ENCODE measurements around the gene IVNS1ABP. TPM values are rescaled to one million over a fixed set of nuclear protein-coding genes. Genes with fewer than 3 reads are reported as not detected.
A peak's percentile ranks its signal among the peaks of the same experiment; 100 is the strongest.

The IVNS1ABP gene
- total and polyA plus RNA-seq, 2 donors (not counting 1 experiment from before 2014, with no cell fraction given): 17.8 to 23.8 TPM

DNA sequence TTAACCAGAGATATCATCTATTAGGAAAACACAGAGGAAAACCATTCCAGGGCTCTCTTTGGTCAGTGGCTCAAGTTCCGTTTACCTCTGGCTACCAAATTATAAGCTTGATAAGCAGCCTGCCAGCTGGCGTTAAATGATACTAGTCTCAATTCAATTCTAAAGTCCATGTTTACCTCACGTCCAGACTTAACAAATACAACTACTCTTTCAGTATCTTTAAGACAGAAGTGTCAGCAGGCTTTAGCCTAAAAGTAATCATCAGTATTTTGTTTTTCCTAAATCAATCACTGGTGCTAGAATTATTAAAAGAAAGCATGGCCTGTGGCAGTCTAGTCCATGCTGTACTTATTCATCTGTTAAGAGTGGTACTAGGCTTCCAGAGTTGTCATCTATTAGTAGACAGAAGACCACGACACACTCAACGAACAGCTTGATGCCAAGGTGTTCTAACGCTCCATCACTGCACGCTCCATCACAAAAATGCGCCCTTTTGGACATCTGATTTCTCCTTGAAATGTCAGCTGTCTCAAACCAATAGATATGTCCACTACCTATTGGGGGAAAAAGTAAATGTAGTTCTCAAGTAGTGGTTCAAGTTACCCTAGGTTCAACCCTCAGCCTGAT lies 1.5 kb downstream of the IVNS1ABP start:
- Histone ChIP-seq H3K4me1 (ENCODE audit: control insufficient read depth, extremely low read depth, insufficient read depth, low read length) (peaks cover 2% of the 10 kb centered on the region), H3K36me3 (ENCODE audit: control insufficient read depth, insufficient read depth, low read length) (no peaks in the 10 kb centered on the region), H3K27me3 (ENCODE audit: control insufficient read depth, insufficient read depth, low read length) (no peaks in the 10 kb centered on the region), H3K27ac (ENCODE audit: insufficient read depth, low read length) (peak overlapping the region; percentile 96), H3K9ac (ENCODE audit: insufficient read depth, low read length) (peak overlapping the region; percentile 96), H3K4me3 (replicated peaks in 1 of 4; ENCODE audit: control extremely low read depth in 1 of 4, insufficient read depth in 1 of 4, low read depth in 3 of 4, low read length in 4 of 4) (peak overlapping the region; percentile 79 to 94 (median 91)), H3K79me2 (ENCODE audit: control insufficient read depth, insufficient read depth, low read length) (peaks cover 59% of the 10 kb centered on the region), H4K20me1 (ENCODE audit: control insufficient read depth, extremely low read depth, insufficient read depth, low read length) (no peaks in the 10 kb centered on the region), H2AFZ (ENCODE audit: low read length) (peak overlapping the region; percentile 51), H3K4me2 (ENCODE audit: extremely low read depth, insufficient read depth, low read length) (peak overlapping the region; percentile 93), H3K9me3 (ENCODE audit: control insufficient read depth, insufficient read depth, low read depth, low read length) (no peaks in the 10 kb centered on the region)
- no peak for TF ChIP-seq EZH2 (IDR thresholded peaks at IDR 0.05; ENCODE audit: low read length, missing control alignments)
- TF ChIP-seq, protein P1, sequence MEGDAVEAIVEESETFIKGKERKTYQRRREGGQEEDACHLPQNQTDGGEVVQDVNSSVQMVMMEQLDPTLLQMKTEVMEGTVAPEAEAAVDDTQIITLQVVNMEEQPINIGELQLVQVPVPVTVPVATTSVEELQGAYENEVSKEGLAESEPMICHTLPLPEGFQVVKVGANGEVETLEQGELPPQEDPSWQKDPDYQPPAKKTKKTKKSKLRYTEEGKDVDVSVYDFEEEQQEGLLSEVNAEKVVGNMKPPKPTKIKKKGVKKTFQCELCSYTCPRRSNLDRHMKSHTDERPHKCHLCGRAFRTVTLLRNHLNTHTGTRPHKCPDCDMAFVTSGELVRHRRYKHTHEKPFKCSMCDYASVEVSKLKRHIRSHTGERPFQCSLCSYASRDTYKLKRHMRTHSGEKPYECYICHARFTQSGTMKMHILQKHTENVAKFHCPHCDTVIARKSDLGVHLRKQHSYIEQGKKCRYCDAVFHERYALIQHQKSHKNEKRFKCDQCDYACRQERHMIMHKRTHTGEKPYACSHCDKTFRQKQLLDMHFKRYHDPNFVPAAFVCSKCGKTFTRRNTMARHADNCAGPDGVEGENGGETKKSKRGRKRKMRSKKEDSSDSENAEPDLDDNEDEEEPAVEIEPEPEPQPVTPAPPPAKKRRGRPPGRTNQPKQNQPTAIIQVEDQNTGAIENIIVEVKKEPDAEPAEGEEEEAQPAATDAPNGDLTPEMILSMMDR (conservative IDR thresholded peaks at IDR 0.05 in 1 of 2, IDR thresholded peaks at IDR 0.05 in 1 of 2; ENCODE audit: low read depth in 1 of 2, low read length in 2 of 2): no peak
- peak in 1 of 2 donors; percentile 23 for DNase-seq (ENCODE audit: low read depth in 2 of 2)

GRCh38 chr1:185314411-185314810 lies 2.6 kb downstream of the IVNS1ABP start:
- no peak for TF ChIP-seq EZH2 (IDR thresholded peaks at IDR 0.05; ENCODE audit: low read length, missing control alignments)
- TF ChIP-seq, protein P1 (conservative IDR thresholded peaks at IDR 0.05 in 1 of 2, IDR thresholded peaks at IDR 0.05 in 1 of 2; ENCODE audit: low read depth in 1 of 2, low read length in 2 of 2): no peak
- Histone ChIP-seq H3K27ac (ENCODE audit: insufficient read depth, low read length) (no peak overlapping the region), H3K4me1 (ENCODE audit: control insufficient read depth, extremely low read depth, insufficient read depth, low read length) (peaks cover 2% of the 10 kb centered on the region), H3K36me3 (ENCODE audit: control insufficient read depth, insufficient read depth, low read length) (no peaks in the 10 kb centered on the region), H3K9me3 (ENCODE audit: control insufficient read depth, insufficient read depth, low read depth, low read length) (no peaks in the 10 kb centered on the region), H3K4me2 (ENCODE audit: extremely low read depth, insufficient read depth, low read length) (peak overlapping the region; percentile 93), H3K4me3 (replicated peaks in 1 of 4; ENCODE audit: control extremely low read depth in 1 of 4, insufficient read depth in 1 of 4, low read depth in 3 of 4, low read length in 4 of 4) (peak overlapping the region in 3 of 4 experiments; percentile 6 to 92 (median 79)), H2AFZ (ENCODE audit: low read length) (no peak overlapping the region), H4K20me1 (ENCODE audit: control insufficient read depth, extremely low read depth, insufficient read depth, low read length) (no peaks in the 10 kb centered on the region), H3K9ac (ENCODE audit: insufficient read depth, low read length) (no peak overlapping the region), H3K27me3 (ENCODE audit: control insufficient read depth, insufficient read depth, low read length) (no peaks in the 10 kb centered on the region), H3K79me2 (ENCODE audit: control insufficient read depth, insufficient read depth, low read length) (peaks cover 61% of the 10 kb centered on the region)
- no peak for DNase-seq (ENCODE audit: low read depth in 2 of 2)

DNA sequence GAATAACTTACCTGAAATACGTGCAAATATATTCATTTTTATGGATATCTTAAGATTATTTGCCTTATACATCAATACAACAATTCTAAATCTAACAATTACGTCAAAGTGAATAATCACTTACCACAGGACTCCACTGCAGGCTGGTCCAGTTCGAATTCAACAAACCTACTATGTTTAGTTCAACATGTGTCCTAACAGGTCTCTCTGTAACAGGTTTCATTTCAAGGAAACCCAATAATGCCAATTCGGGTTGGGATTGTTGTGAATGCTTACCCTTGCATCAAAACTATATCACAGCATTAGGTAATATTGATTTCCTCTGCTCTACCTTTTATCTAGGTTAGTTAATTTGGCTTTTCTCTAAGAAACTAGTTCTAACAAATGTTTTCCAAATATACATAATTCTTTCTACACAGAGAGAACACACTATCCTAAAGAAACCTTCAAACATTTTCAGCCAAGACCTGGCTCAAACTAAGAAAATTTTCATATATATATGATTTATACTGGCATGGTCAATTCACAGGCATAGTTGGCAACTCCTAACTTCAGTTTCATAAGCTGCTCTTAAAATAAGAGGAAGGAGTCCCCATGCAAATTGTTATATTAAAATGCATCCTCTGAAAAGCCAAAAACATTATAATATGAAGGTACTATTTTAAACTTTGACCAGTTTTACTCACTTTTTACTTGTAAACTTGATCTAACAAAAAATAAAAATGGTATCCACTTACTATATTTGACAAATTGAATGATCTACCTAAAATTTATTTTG lies 4.5 kb downstream of the IVNS1ABP start:
- no peak for DNase-seq (ENCODE audit: low read depth in 2 of 2)
- Histone ChIP-seq H3K9ac (ENCODE audit: insufficient read depth, low read length) (no peak overlapping the region), H3K79me2 (ENCODE audit: control insufficient read depth, insufficient read depth, low read length) (peaks cover 61% of the 10 kb centered on the region), H3K4me3 (replicated peaks in 1 of 4; ENCODE audit: control extremely low read depth in 1 of 4, insufficient read depth in 1 of 4, low read depth in 3 of 4, low read length in 4 of 4) (no peak overlapping the region), H2AFZ (ENCODE audit: low read length) (no peak overlapping the region), H3K27ac (ENCODE audit: insufficient read depth, low read length) (no peak overlapping the region), H4K20me1 (ENCODE audit: control insufficient read depth, extremely low read depth, insufficient read depth, low read length) (no peaks in the 10 kb centered on the region), H3K9me3 (ENCODE audit: control insufficient read depth, insufficient read depth, low read depth, low read length) (no peaks in the 10 kb centered on the region), H3K36me3 (ENCODE audit: control insufficient read depth, insufficient read depth, low read length) (no peaks in the 10 kb centered on the region), H3K4me2 (ENCODE audit: extremely low read depth, insufficient read depth, low read length) (no peak overlapping the region), H3K27me3 (ENCODE audit: control insufficient read depth, insufficient read depth, low read length) (no peaks in the 10 kb centered on the region), H3K4me1 (ENCODE audit: control insufficient read depth, extremely low read depth, insufficient read depth, low read length) (no peaks in the 10 kb centered on the region)
- TF ChIP-seq EZH2 (IDR thresholded peaks at IDR 0.05; ENCODE audit: low read length, missing control alignments): no peak
- TF ChIP-seq, protein P1 (conservative IDR thresholded peaks at IDR 0.05 in 1 of 2, IDR thresholded peaks at IDR 0.05 in 1 of 2; ENCODE audit: low read depth in 1 of 2, low read length in 2 of 2): no peak
